NCI-H1694 (cell line): ENCODE data around the gene CYP17A1.
A peak's percentile ranks its signal among the peaks of the same experiment; 100 is the strongest.
"Not testable (repeated sequence)": the region's sequence is repeated elsewhere in the genome, so short reads cannot be mapped to it uniquely, and the experiment has no call there.

ENCODE experiments used
- DNase-seq: peaks from one replicate; lab custom pipeline; 2025; lab: John Stamatoyannopoulos, UW

The CYP17A1 gene, protein sequence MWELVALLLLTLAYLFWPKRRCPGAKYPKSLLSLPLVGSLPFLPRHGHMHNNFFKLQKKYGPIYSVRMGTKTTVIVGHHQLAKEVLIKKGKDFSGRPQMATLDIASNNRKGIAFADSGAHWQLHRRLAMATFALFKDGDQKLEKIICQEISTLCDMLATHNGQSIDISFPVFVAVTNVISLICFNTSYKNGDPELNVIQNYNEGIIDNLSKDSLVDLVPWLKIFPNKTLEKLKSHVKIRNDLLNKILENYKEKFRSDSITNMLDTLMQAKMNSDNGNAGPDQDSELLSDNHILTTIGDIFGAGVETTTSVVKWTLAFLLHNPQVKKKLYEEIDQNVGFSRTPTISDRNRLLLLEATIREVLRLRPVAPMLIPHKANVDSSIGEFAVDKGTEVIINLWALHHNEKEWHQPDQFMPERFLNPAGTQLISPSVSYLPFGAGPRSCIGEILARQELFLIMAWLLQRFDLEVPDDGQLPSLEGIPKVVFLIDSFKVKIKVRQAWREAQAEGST

DNA sequence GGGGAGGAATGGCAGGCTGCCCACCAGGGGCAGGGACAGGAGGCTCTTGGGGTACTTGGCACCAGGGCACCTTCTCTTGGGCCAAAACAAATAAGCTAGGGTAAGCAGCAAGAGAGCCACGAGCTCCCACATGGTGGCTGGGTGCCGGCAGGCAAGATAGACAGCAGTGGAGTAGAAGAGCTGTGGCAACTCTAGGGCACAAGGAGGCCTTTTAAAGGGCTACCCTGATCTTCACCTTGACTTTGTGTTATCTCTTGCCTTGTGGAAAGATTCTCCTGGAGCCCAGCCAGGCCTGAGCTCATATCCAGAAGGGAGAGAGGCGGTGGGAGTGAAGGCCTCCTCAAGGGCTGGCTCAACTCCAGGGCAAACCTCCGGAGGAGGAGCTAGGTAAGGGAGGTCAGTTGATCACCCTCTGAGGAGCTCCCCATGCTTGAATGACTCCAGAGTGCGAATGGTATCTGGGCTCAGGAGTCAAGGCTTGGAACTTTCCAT lies at the start of gene CYP17A1:
CYP17A1 (minus strand) TSS at position 184 of the 492 bp plus-strand sequence; CDS start at position 132, 52 bp downstream.
- no peak for DNase-seq

DNA sequence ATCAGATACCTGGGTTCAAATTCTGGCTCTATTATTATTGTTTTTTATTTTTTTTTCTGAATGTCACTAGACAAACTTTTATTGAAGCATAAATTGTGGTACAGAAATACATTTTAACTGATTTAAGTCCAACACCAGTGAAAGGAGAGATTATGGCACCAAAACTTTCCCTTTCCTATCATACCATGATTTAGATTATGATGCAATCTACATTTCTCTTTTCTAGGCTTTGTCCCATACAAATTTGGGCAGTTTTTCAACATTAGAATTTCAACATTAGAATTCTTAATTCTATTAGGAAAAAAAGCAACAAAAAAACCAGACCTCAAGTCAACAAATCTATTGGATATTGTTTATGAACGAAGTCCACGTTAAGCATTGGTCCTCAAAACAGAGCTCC lies 43.0 kb upstream of the CYP17A1 start:
- no peak for DNase-seq

DNA sequence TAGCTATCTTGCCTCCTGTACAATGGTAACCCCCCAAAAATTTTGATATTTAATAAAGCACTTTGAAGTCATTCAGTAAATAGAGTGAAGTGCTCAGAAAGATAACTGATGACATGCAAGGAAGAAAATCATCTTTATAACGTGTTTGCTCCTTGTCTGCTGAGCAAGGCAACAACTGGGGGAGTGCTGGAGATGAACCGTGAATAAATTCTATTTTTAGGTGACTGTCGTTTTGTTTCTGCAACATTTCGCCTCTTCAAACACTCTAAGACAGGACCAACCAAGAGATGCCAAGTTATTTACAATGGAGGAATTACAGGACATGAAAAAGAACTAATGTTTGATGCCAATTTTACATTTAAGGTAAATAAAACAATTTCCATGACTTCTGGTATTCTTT lies 41.4 kb upstream of the CYP17A1 start:
- no peak for DNase-seq

DNA sequence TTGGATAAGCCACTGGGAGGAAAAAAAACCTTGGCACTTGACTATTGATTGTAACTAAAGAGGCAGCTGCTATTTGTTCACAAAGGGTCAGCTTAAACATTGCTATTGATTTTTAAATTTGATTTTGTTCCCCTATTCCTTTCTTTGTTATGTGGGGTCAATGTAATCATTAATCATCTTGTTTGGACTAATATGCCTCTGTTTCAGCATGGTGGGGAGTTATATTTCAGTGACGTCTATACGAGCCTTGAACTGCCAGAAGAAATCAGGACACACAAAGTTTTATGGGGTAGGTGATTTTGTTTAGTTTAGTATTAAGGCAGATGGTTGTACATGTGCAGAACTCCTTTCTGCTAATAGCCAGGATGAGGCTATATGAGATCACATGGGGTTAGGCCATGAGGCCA lies 39.5 kb upstream of the CYP17A1 start:
- DNase-seq: no peak

DNA sequence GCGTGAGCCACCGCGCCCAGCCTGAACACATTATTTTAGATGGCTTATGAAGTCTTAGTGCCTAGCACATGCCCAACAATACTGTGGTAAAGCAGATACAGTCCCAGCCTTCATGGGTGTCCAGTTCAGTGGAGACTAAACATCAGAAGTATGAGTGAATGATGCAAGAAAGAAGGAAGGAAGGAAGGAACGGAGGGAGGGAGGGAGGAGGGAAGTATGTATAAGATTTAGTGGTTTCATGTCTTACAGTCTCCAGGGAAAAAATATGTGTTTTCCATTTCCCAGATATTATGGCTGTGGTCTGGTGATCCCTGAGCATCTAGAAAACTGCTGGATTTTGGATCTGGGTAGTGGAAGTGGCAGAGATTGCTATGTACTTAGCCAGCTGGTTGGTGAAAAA lies 35.0 kb upstream of the CYP17A1 start:
- no peak for DNase-seq

DNA sequence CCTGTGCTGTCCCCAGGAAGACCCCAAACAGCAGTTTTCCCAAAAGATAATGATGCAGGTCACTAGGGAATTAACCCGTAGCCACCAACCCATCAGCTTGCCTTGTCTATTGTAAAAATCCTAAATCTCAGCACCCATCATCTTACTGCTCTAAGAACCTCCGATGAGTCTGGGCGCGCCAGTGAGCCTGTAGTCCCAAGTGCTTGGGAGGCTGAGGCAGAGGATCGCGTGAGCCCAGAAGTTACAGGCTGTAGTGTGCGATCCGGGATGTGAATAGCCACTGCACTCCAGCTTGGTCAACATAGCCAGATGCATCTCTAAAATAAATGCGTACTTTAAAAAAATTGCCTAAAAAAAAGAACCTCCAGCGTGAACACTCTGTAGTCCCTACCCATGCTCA lies 33.0 kb upstream of the CYP17A1 start:
- DNase-seq: no peak

DNA sequence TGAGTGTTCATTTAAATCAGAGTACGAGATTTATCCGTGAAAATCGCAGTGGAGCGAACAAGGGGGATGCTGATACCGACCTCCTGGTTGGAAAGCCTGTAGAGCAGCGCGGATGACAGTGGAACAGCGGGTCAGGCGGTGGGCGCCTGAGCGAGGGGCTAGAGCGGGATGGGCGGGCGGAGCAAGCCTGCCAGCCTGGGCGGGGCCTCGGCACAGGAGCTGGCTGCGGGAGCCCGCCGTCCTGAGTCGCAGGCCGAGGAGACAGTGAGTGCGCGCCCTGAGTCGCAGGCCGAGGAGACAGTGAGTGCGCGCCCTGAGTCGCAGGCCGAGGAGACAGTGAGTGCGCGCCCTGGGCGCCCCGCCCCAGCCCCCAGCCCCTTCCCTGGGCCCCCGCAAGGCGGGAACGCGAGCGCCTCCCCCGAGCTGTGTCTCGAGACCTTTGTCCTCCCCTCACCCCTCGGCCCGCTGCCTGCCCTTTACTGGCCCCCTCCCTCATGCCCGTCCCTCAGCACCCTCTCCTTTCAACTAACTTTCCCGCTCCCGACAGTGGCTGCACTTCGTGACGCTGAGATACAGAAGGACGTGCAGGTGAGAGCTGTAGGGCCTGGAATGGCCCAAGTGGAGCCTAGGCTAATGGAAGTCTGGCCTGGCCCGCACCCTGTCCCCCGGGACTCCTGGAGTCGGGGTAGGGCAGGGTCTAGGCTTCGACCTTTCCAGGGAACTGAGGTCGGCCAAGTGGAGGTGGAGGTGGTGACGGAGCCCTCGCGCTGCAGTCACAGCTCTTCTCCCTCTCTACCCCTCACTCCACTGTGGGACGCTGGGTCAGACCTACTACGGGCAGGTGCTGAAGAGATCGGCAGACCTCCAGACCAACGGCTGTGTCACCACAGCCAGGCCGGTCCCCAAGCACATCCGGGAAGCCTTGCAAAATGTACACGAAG lies 32.3 kb upstream of the CYP17A1 start, which contains the start of gene AS3MT:
AS3MT (plus strand) TSS at position 213 of the 941 bp plus-strand sequence; CDS start at position 336, 123 bp downstream.
- peak; percentile 8 for DNase-seq

DNA sequence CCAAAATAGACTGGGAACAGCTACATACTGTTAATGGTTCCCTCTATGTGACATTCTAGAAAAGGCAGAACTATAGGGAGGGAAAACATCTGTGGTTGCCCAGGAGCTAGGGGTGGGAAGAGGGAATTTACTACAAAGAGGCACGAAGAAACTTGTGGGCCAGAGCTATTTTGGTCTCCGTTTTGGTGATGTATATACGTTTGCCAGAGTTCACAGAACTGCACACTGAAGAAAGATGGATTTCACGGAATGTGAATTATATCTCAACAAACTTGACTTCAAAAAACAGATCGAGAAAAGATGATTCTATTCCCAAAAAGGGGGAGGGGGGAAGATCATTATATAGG lies 31.7 kb upstream of the CYP17A1 start:
- no peak for DNase-seq

DNA sequence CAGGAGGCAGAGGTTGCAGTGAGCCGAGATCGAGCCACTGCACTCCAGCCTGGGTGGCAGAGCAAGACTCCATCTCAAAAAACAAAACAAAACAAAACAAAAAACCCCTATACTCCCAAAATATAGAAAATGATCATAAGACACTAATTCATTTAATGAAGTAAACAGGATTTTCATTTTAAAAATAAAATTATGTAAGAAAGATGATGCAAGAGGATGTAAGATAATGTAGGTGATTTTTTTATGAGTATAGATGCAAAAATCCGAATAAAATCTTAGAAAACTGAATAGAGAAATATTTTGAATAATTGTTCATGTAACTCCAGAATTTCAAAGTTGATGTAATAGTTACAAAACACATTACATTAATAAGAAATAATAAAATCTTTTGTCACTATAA lies 28.4 kb upstream of the CYP17A1 start:
- no peak for DNase-seq

DNA sequence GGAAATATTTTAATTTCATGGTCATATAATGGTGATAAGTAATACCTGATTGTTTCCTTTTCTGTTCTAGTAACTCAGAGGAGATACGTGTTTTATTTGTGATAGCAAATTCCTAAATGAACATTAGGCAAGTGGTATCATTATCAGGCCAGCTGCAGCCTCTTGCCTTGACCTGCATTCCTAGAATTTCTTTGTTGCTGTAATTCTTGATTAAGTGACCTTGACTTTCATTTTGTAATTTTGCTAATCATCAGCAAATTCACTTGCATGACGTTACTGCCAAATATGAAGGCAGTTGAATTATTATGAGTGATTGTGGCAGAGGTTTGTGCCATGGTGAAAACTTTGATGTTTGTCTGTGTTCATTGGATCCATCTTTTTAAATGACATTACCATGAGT lies 26.4 kb upstream of the CYP17A1 start:
- no peak for DNase-seq

DNA sequence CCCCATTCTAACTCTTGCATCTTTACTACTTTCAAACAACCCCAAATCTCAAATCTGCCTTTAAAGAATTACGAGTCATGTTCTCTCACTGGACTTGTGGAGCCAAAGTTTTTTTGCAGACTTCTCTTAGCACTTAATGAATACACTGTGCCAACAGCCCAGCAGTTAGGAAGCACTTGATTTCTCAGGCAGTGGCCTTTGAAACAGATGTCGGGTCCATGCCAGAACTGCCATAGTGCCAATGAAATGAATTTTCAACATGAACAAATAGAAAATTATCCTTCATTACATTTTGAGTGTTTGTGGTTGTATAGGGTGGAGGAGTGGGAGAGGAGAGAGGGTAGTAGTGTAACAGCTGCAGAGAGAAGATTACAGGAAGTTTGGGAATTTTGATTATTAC lies 22.7 kb upstream of the CYP17A1 start:
- no peak for DNase-seq

DNA sequence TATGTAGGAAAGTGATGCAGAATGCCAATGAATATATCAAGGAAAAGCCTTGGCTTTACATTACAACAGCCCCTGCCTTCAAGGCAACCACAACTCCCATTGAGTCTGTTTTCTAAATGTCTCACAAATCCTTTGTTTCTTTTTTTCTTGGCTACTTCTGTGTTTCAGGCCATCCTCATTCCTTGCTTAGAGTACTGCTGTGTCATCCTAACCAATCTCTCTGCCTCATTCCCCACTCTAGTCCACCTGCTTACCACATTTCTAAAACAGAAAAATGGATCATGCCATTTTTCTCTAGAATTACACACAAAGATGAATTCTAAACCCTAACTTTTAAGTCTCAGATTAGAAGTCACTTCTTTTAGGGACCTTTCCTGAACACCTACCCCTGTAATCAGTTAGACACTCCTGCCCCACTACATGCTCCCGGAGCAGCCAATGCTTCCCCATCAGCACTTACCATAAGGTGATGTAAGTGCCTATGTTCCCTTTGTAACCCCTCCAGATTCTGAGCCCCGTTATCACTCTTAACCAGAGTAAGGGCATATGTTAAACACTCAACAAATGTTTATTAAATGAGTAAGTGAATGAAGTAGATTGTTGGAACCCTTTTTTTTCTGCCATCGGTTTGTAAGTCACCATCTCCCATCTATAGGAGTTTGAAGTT lies 19.7 kb upstream of the CYP17A1 start:
- DNase-seq: no peak

DNA sequence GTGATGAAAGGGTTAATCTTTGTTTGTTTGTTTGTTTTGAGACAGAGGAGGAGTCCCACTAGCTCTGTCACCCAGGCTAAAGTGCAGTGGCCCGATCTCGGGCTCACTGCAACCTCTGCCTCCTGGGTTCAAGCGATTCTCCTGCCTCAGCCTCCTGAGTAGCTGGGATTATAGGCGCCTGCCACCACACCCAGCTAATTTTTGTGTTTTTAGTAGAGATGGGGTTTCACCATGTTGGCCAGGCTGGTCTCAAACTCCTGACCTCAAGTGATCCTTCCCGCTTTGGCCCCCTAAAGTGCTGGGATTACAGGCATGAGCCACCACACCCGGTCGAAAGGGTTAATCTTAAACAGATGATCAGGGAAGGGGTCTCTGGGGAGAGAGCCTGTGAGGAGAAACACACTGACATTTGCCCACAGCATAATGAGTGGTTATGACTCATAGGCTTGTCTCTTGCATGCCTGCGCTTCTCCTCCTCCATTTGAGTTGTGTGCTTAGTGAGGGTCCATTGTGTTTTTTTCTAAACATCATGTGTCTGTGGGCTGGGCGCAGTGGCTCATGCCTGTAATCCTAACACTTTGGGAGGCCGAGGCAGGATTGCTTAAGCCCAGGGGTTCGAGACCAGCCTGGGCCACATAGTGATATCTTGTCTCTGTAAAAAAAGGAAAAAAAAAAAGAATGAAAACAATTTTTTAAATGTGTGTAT lies 18.7 kb upstream of the CYP17A1 start:
- peak; percentile 26 for DNase-seq

DNA sequence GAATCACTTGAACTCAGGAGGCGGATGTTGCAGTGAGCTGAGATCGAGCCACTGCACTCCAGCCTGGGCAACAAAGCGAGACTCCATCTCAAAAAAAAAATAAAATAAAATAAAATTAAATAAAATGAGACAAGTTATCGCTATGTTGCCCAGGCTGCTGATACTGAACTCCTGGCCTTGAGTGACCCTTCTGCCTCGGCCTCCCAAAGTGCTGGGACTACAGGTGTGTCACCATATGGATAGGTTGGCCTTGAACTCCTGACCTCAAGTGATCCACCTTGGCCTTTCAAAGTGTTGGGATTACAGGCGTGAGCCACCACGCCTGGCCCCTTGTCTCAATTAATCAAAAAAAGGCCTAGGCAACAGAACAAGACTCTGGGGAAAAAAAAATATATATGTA lies 16.0 kb upstream of the CYP17A1 start:
- not testable (repeated sequence) for DNase-seq

DNA sequence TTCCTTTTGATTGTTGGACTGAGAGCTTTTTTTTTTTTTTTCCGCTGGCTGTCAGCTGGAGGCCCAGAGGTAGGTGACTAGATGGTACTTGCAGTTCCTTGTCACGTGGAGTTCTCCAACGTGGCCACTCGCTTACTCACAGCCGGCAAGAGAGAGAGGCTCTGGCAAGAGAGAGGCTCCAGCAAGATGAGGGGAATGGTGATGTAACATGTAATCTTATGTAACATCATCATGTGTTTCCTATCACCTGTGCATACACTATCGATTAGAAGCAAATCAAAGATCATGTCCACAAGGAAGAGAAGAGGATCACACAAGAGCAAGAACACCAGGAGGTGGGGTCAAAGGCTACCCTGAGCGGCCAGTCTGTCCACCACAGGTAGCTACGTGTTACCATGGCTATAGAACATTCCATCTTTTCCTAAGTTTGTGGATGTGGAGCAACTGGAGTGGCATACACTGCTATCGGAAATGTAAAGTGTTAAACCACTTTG lies 12.9 kb upstream of the CYP17A1 start:
- no peak for DNase-seq

DNA sequence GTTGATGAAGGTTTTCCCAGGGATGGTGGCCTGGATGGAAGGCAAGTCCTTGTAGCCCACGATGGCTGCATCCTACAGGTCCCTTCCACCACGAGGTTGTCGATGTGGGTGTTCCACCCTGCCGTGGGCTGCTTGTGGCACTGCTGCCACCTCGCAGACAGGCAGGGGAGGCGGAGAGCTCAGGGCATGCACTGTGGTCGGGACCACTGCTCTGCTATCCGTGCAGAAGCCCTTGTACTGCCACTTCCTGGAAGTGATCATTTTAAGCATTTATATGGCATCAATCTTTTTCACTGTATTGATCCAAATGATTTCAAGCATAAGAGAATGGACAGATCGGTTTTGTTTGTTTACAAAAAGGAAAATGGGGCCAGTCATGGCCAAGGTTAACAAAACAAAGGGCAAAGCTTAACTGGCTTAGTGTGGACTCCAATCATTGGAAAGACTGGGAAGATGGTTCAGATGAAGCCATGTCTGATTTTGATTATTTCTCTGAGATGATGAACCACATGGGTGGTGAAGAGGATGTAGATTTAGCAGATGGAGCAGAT lies 8.2 kb upstream of the CYP17A1 start:
- DNase-seq: no peak

DNA sequence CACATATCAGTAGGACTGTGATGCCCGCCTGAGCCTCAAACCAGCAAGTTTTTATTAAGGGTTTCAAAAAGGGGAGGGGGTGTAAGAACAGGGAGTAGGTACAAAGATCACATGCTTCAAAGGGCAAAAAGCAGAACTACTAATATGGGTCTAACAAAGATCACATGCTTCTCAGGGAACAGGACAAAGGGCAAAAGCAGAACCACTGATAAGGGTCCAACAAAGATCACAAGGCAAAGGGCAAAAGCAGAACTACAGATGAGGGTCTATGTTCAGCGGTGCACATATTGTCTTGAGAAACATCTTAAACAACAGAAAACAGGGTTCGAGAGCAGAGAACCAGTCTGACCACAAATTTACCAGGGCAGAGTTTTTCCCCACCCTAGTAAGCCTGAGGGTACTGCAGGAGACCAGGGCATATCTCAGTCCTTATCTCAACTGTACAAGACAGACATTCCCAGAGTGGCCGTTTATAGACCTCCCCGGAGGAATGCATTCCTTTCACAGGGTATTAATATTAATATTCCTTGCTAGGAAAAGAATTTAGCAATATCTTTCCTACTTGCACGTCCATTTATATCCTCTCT lies 7.1 kb upstream of the CYP17A1 start:
- DNase-seq: not testable (repeated sequence)

DNA sequence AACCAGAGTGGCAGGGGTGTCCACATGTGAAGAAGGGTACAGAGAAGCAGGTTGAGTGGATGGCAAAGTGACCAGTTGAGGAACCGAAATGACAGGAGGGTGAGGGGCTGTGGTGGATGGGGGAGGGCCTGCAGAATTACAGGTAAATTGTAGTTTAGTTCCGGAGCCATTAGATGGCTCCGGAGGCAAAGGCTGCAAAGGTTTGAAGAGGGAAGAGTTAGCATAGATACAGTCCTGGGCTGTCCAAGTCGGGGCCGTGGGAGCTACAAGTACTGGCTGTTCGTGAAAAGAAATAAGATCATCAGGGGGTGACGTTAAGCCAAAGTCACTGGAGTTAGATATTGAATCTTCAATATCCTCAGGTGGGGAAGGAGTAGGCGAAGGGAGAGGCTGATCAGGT lies 5.9 kb upstream of the CYP17A1 start:
- DNase-seq: not testable (repeated sequence)

DNA sequence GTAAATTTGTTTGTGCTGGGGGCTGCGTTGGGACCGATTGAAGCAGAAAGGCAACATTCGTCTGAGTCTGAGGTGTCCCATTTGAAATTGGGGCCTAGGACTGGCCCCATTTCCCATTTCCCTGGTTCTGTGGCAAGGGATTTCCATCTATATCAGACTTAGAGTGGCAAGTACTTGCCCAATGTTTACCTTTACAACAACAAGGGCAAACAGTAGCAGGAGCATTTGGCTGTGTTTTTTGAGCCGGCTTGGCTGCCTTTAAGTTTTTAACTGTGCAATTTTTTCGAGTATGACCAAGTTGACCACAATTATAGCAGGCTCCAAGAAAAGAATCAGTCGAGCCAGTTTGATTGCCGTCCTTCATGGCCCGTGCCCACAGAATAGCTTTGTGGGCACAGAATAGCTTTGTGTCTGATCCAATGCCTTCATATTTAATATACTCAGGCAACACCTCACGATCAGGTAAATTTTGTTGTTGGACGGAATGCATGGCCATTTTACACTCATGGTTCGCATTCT lies 4.7 kb upstream of the CYP17A1 start:
- no peak for DNase-seq

DNA sequence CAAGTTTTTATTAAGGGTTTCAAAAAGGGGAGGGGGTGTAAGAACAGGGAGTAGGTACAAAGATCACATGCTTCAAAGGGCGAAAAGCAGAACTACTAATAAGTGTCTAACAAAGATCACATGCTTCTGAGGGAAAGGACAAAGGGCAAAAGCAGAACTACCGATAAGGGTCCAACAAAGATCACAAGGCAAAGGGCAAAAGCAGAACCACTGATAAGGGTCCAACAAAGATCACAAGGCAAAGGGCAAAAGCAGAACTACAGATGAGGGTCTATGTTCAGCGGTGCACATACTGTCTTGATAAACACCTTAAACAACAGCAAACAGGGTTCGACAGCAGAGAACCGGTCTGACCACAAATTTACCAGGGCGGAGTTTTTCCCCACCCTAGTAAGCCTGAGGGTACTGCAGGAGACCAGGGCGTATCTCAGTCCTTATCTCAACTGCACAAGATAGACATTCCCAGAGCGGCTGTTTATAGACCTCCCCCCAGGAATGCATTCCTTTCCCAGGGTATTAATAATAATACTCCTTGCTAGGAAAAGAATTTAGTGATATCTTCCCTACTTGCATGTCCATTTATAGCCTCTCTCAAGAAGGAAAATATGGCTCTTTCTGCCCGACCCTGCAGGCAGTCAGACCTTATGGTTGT lies 1.2 kb upstream of the CYP17A1 start:
- not testable (repeated sequence) for DNase-seq
